Neural progenitor cell (in vitro differentiated cells): Measurements from ENCODE around the gene CNTN3. TPM values are rescaled to one million over a fixed set of nuclear protein-coding genes. Genes with fewer than 3 reads are reported as not detected.

Experiments used
- DNase-seq: peaks from one replicate; pipeline ENCODE4 v3.0.0-alpha.2; 2016; ENCODE audit warnings: low spot score
- H2AFZ ChIP-seq: fragments of 200-600 bp; sonication (generic); replicated peaks from 2 replicates; pipeline ENCODE4 v1.6.1; 2016; ENCODE audit warnings: antibody characterized with exemption
- H3F3A ChIP-seq: fragments of 200-600 bp; sonication (generic); 2 replicates; pipeline ENCODE4 v1.6.1; 2016; ENCODE audit warnings: antibody characterized with exemption, low read depth
- H3K27ac ChIP-seq: fragments of 200-600 bp; sonication (generic); 2 replicates; pipeline ENCODE4 v1.5.1; 2016; ENCODE audit warnings: mild to moderate bottlenecking
- H3K27me3 ChIP-seq: fragments of 200-600 bp; sonication (generic); 2 replicates; pipeline ENCODE4 v1.6.1; 2016; ENCODE audit warnings: mild to moderate bottlenecking, moderate library complexity
- H3K36me3 ChIP-seq: fragments of 200-600 bp; sonication (generic); 2 replicates; pipeline ENCODE4 v1.5.1; 2016
- H3K4me1 ChIP-seq: fragments of 200-600 bp; sonication (generic); 2 replicates; pipeline ENCODE4 v1.6.1; 2016; ENCODE audit warnings: mixed run types
- H3K4me2 ChIP-seq: fragments of 200-600 bp; sonication (generic); 2 replicates; pipeline ENCODE4 v1.6.1; 2016
- H3K4me3 ChIP-seq: fragments of 200-600 bp; sonication (generic); 2 replicates; pipeline ENCODE4 v1.5.1; 2016
- H3K79me2 ChIP-seq: fragments of 200-600 bp; sonication (generic); 2 replicates; pipeline ENCODE4 v1.6.1; 2016; ENCODE audit warnings: low read depth
- H3K9ac ChIP-seq: fragments of 200-600 bp; sonication (generic); 2 replicates; pipeline ENCODE4 v1.6.1; 2016
- H3K9me3 ChIP-seq: fragments of 200-600 bp; sonication (generic); 2 replicates; pipeline ENCODE4 v1.5.1; 2016; ENCODE audit warnings: low read depth
- H4K20me1 ChIP-seq: fragments of 200-600 bp; sonication (generic); 2 replicates; pipeline ENCODE4 v1.6.1; 2016; ENCODE audit warnings: low read depth
- H3K27ac Mint-ChIP-seq: 3 replicates; pipeline ENCODE4 v1.8.0; 2021; ENCODE audit warnings: mixed read lengths
- H3K27me3 Mint-ChIP-seq: 2 replicates; pipeline ENCODE4 v1.8.0; 2022; ENCODE audit warnings: low read depth, mild to moderate bottlenecking, inconsistent platforms, moderate library complexity, mixed read lengths; ENCODE audit not compliant: insufficient read depth
- H3K36me3 Mint-ChIP-seq: 3 replicates; pipeline ENCODE4 v1.8.0; 2021; ENCODE audit warnings: mixed read lengths
- H3K4me1 Mint-ChIP-seq: 3 replicates; pipeline ENCODE4 v1.8.0; 2021; ENCODE audit warnings: mixed read lengths
- H3K4me3 Mint-ChIP-seq: 3 replicates; pipeline ENCODE4 v1.8.0; 2021; ENCODE audit warnings: mild to moderate bottlenecking, moderate library complexity, mixed read lengths
- H3K9me3 Mint-ChIP-seq: 3 replicates; pipeline ENCODE4 v1.8.0; 2020; ENCODE audit warnings: mixed read lengths
- CTCF ChIP-seq: fragments of 200-600 bp; sonication (generic); IDR thresholded peaks from 2 replicates; pipeline ENCODE4 v1.5.1; 2017; ENCODE audit warnings: antibody characterized with exemption, mild to moderate bottlenecking
- EZH2 ChIP-seq: fragments of 200-600 bp; sonication (generic); IDR thresholded peaks from 2 replicates; pipeline ENCODE4 v1.6.1; 2017; ENCODE audit warnings: antibody characterized with exemption, mild to moderate bottlenecking, moderate library complexity
- EZH2phosphoT487 ChIP-seq: fragments of 200-600 bp; sonication (generic); IDR thresholded peaks from 2 replicates; pipeline ENCODE4 v1.6.1; 2017; ENCODE audit warnings: antibody characterized with exemption
- total RNA-seq: library from RNA; depleted of rRNA; stranded (reverse); fragments of >200 nt; gene quantifications from 2 replicates; pipeline ENCODE4 v1.2.3, GENCODE V29; 2015; ENCODE audit warnings: low replicate concordance

The CNTN3 gene
- total RNA-seq, 1 donor from 2014 or later: 0.21 TPM

GRCh38 chr3:74636981-74637380, 22.5 kb upstream of the CNTN3 start:
- TF ChIP-seq EZH2phosphoT487 (no peak), CTCF (no peak)
- H3K36me3 Mint-ChIP-seq: no peaks in the 10 kb centered on the region

GRCh38 chr3:74633021-74633420, 18.6 kb upstream of the CNTN3 start:
- Histone ChIP-seq H3F3A (no peaks in the 10 kb centered on the region), H2AFZ (no peak overlapping the region), H3K79me2 (no peaks in the 10 kb centered on the region), H3K9me3 (no peaks in the 10 kb centered on the region), H3K27ac (no peak overlapping the region), H3K4me3 (no peak overlapping the region), H3K4me1 (no peaks in the 10 kb centered on the region), H3K4me2 (no peak overlapping the region), H3K9ac (no peak overlapping the region), H4K20me1 (no peaks in the 10 kb centered on the region), H3K27me3 (no peaks in the 10 kb centered on the region), H3K36me3 (no peaks in the 10 kb centered on the region)
- Mint-ChIP-seq H3K27ac (no peak overlapping the region), H3K9me3 (no peaks in the 10 kb centered on the region), H3K27me3 (peaks cover 4% of the 10 kb centered on the region), H3K36me3 (no peaks in the 10 kb centered on the region), H3K4me1 (no peaks in the 10 kb centered on the region), H3K4me3 (no peak overlapping the region)
- TF ChIP-seq EZH2phosphoT487: no peak
- no peak for DNase-seq

More at GRCh38 chr3:74636981-74637380, 22.5 kb upstream of the CNTN3 start:
- Mint-ChIP-seq H3K27ac (no peak overlapping the region), H3K4me1 (no peaks in the 10 kb centered on the region), H3K9me3 (no peaks in the 10 kb centered on the region), H3K27me3 (peaks cover 2% of the 10 kb centered on the region), H3K4me3 (no peak overlapping the region)
- Histone ChIP-seq H4K20me1 (no peaks in the 10 kb centered on the region), H3K4me3 (no peak overlapping the region), H2AFZ (no peak overlapping the region), H3K4me1 (no peaks in the 10 kb centered on the region), H3K36me3 (no peaks in the 10 kb centered on the region), H3K27me3 (no peaks in the 10 kb centered on the region), H3K79me2 (no peaks in the 10 kb centered on the region), H3K9ac (no peak overlapping the region), H3K27ac (no peak overlapping the region), H3F3A (no peaks in the 10 kb centered on the region), H3K9me3 (no peaks in the 10 kb centered on the region), H3K4me2 (no peak overlapping the region)
- no peak for DNase-seq

- Histone ChIP-seq H3K27ac (no peak overlapping the region), H4K20me1 (no peaks in the 10 kb centered on the region), H3K36me3 (no peaks in the 10 kb centered on the region), H2AFZ (no peak overlapping the region), H3K9ac (no peak overlapping the region), H3K4me2 (no peak overlapping the region), H3F3A (no peaks in the 10 kb centered on the region), H3K9me3 (no peaks in the 10 kb centered on the region), H3K79me2 (no peaks in the 10 kb centered on the region), H3K4me1 (no peaks in the 10 kb centered on the region), H3K4me3 (no peak overlapping the region), H3K27me3 (no peaks in the 10 kb centered on the region)
- TF ChIP-seq CTCF (no peak), EZH2 (no peak), EZH2phosphoT487 (no peak)
- Mint-ChIP-seq H3K27ac (no peak overlapping the region), H3K36me3 (no peaks in the 10 kb centered on the region), H3K4me1 (no peaks in the 10 kb centered on the region), H3K9me3 (no peaks in the 10 kb centered on the region), H3K27me3 (peaks cover 4% of the 10 kb centered on the region), H3K4me3 (no peak overlapping the region)
- DNase-seq: no peak
Measured at GRCh38 chr3:74631351-74632140, 17.1 kb upstream of the CNTN3 start.

GRCh38 chr3:74630602-74631001, 16.1 kb upstream of the CNTN3 start:
- Histone ChIP-seq H3F3A (no peaks in the 10 kb centered on the region), H3K4me1 (no peaks in the 10 kb centered on the region), H3K9me3 (no peaks in the 10 kb centered on the region), H3K27ac (no peak overlapping the region), H3K36me3 (no peaks in the 10 kb centered on the region), H3K79me2 (no peaks in the 10 kb centered on the region), H3K9ac (no peak overlapping the region), H2AFZ (no peak overlapping the region), H3K4me3 (no peak overlapping the region), H4K20me1 (no peaks in the 10 kb centered on the region), H3K27me3 (no peaks in the 10 kb centered on the region), H3K4me2 (no peak overlapping the region)
- Mint-ChIP-seq H3K27ac (no peak overlapping the region), H3K9me3 (no peaks in the 10 kb centered on the region), H3K27me3 (peaks cover 4% of the 10 kb centered on the region), H3K4me3 (no peak overlapping the region), H3K4me1 (no peaks in the 10 kb centered on the region), H3K36me3 (no peaks in the 10 kb centered on the region)
- DNase-seq: no peak
- TF ChIP-seq EZH2 (no peak), CTCF (peak; percentile 34)
